ENCODE results near the gene JAML. TPM values are rescaled to one million over a fixed set of nuclear protein-coding genes. Genes with fewer than 3 reads are reported as not detected.

The JAML gene
- total and polyA plus RNA-seq, 2 of the 4 experiments (the other 2 are of a cell fraction) = not detected

GRCh38 chr11:118149493-118149892 lies 75.3 kb downstream of the JAML start:
- no peak overlapping the region for H3K9ac ChIP-seq (ENCODE audit: low read depth, low read length)
- no peak for ATAC-seq (ENCODE audit: low read depth)
- H3K4ac ChIP-seq (ENCODE audit: low read depth, low read length) = no peak overlapping the region
- H3K36me3 ChIP-seq (ENCODE audit: control insufficient read depth, insufficient read depth, low read length) = no peaks in the 10 kb centered on the region
- H3K56ac ChIP-seq (ENCODE audit: extremely low read depth, insufficient read depth, low read length) = no peak overlapping the region
- H2BK5ac ChIP-seq (ENCODE audit: low read depth, low read length, poor library complexity, severe bottlenecking) = no peak overlapping the region
- no peaks in the 10 kb centered on the region for H3K9me3 ChIP-seq (ENCODE audit: control insufficient read depth, insufficient read depth, low read length)
- no peak overlapping the region for H4K5ac ChIP-seq (ENCODE audit: low read depth, low read length)
- no peak overlapping the region for H3K4me2 ChIP-seq (ENCODE audit: low read depth, low read length)
- 50% methylated on average over 1 of the region's 1 CpG; no CpG with 5 or more reads in 1 of the 2 experiments for WGBS, 2 experiments (ENCODE audit: extremely low coverage in 2 of 2, insufficient read length in 1 of 2)
- H2AK5ac ChIP-seq (ENCODE audit: low read depth, low read length) = no peak overlapping the region
- peaks cover 63% of the 10 kb centered on the region for H3K27me3 ChIP-seq (ENCODE audit: control insufficient read depth, insufficient read depth, low read length)
- no peak for TF ChIP-seq CEBPB (IDR thresholded peaks at IDR 0.05; ENCODE audit: low read depth, low read length)
- TF ChIP-seq BHLHE40 (IDR thresholded peaks at IDR 0.05; ENCODE audit: low read depth, low read length) = no peak
- no peak for TF ChIP-seq FOS (IDR thresholded peaks at IDR 0.05; ENCODE audit: low read depth, low read length)
- TF ChIP-seq MXI1 (IDR thresholded peaks at IDR 0.05; ENCODE audit: borderline replicate concordance, low read depth, low read length) = no peak
- no peak for TF ChIP-seq MAFK (IDR thresholded peaks at IDR 0.05; ENCODE audit: low read depth, low read length)
- TF ChIP-seq ELK1 (IDR thresholded peaks at IDR 0.05; ENCODE audit: borderline replicate concordance, low read depth, low read length) = no peak
- TF ChIP-seq USF2 (IDR thresholded peaks at IDR 0.05; ENCODE audit: low read depth, low read length) = no peak
- TF ChIP-seq POLR2A (IDR thresholded peaks at IDR 0.05; ENCODE audit: low read depth, low read length) = no peak
- no peak for TF ChIP-seq RAD21 (IDR thresholded peaks at IDR 0.05; ENCODE audit: low read length)
- no peak for TF ChIP-seq CTCF (conservative IDR thresholded peaks at IDR 0.05; ENCODE audit: low read depth, low read length)
- TF ChIP-seq RCOR1 (IDR thresholded peaks at IDR 0.05; ENCODE audit: insufficient replicate concordance, low read length) = no peak
- TF ChIP-seq MAZ (IDR thresholded peaks at IDR 0.05; ENCODE audit: borderline replicate concordance, low read depth, low read length) = no peak
- TF ChIP-seq CHD1 (IDR thresholded peaks at IDR 0.05; ENCODE audit: low read depth, low read length) = no peak
- no peak for TF ChIP-seq RFX5 (IDR thresholded peaks at IDR 0.05; ENCODE audit: low read depth, low read length)
- TF ChIP-seq NFE2L2 (IDR thresholded peaks at IDR 0.05; ENCODE audit: low read depth, low read length) = no peak
- no peak for TF ChIP-seq SMC3 (IDR thresholded peaks at IDR 0.05; ENCODE audit: low read depth, low read length)
- DNase-seq = no peak
- no peak overlapping the region for H4K8ac ChIP-seq (ENCODE audit: low read depth in 2 of 2, low read length in 2 of 2)
- no peak overlapping the region for H2BK120ac ChIP-seq (ENCODE audit: low read depth, low read length)
- H3K27ac ChIP-seq (ENCODE audit: insufficient read depth, low read length) = no peak overlapping the region
- BruUV-seq (replicated peaks) = no TSS peak
- CTCF ChIA-PET = interaction anchor here (0.5 to 0.6 kb wide), 2 partner anchors 31 to 428 kb away, joined by 3 to 4 read pairs; no protein-coding TSS in a partner anchor
- POLR2A ChIA-PET (ENCODE audit: unreplicated experiment) = no interaction called here
- no peak overlapping the region for H3K14ac ChIP-seq (replicated peaks; ENCODE audit: low read depth, low read length)
- no peak overlapping the region for H2AFZ ChIP-seq (replicated peaks; ENCODE audit: low read length, poor library complexity)
- H4K20me1 ChIP-seq (ENCODE audit: insufficient read depth, low read length) = no peaks in the 10 kb centered on the region
- in situ Hi-C loops (cut with MboI; ENCODE audit: low sequenced_read_pairs) (loop anchor here (10.0 kb wide), 1 partner anchor 205 kb away; the partner anchor contains the start of gene UBE4A), dilution Hi-C loops (cut with HindIII; ENCODE audit: low sequenced_read_pairs, unreplicated experiment) (no loop called here), intact Hi-C loops (cut with micrococcal nuclease) (loop anchor here (5.0 kb wide), 2 partner anchors 338 to 418 kb away; partner anchors contain the start of gene IFT46)
- no peak overlapping the region for H3K18ac ChIP-seq (ENCODE audit: low read depth, low read length)
- H4K91ac ChIP-seq (ENCODE audit: insufficient read depth, low read depth, low read length) = no peak overlapping the region
- H2BK15ac ChIP-seq (ENCODE audit: low read depth, low read length) = no peak overlapping the region
- H3K4me1 ChIP-seq (ENCODE audit: control insufficient read depth, insufficient read depth, low read length) = no peaks in the 10 kb centered on the region; the same call in 1 of the 2 replicates
- no peak overlapping the region for H2AK9ac ChIP-seq (replicated peaks; ENCODE audit: low read depth, low read length, poor library complexity)
- no peak overlapping the region for H3K4me3 ChIP-seq (ENCODE audit: insufficient read depth, low read depth, low read length)
- no peak overlapping the region for H2BK20ac ChIP-seq (ENCODE audit: low read depth, low read length)
- H3K79me1 ChIP-seq (ENCODE audit: low read depth in 1 of 2, low read length in 2 of 2) = no peaks in the 10 kb centered on the region
- no peak overlapping the region for H3K23ac ChIP-seq (ENCODE audit: low read depth, low read length)
- H3K9me1 ChIP-seq (ENCODE audit: insufficient read depth, low read length) = no peaks in the 10 kb centered on the region
